CD4-positive, alpha-beta T cell (primary cell): ENCODE results near the gene EIF4EBP2. TPM values are rescaled to one million over a fixed set of nuclear protein-coding genes. Genes with fewer than 3 reads are reported as not detected.
A peak's percentile ranks its signal among the peaks of the same experiment; 100 is the strongest.

Experiments
- ATAC-seq: fragments of 200-7000 bp; cut with Tn5 transposase; one replicate; pipeline ENCODE4 v1.10.0; 2022; ENCODE audit warnings: mild to moderate bottlenecking; ENCODE audit not compliant: poor library complexity
- CTCF ChIA-PET: fragments of 350-600 bp; sonication (Branson Sonifier 250); formaldehyde crosslinking; loops from one replicate; lab custom pipeline; 2021; ENCODE audit warnings: antibody characterized with exemption, inconsistent platforms; lab: Charles Lee
- POLR2A ChIA-PET: fragments of 350-600 bp; sonication (Branson Sonifier 250); formaldehyde crosslinking; loops from one replicate; lab custom pipeline; 2021; ENCODE audit warnings: antibody characterized with exemption, inconsistent platforms; lab: Charles Lee
- DNase-seq, 14 experiments: peaks; one replicate each; pipeline ENCODE4 v3.0.0-alpha.2; 2013 to 2020; ENCODE audit warnings: mixed read lengths in 2 of 14
- H3K27ac ChIP-seq, 2 donors: one replicate each; pipeline versions ENCODE4 v1.5.1 to v1.7.0; 2013; ENCODE audit warnings: low read length in 2 of 2, low read depth in 1 of 2, mild to moderate bottlenecking in 1 of 2
- H3K27me3 ChIP-seq, 2 experiments: 1 replicate in 1 of 2; 2 replicates in 1 of 2; pipeline versions ENCODE4 v1.6.1 to v1.7.0; 2013; ENCODE audit warnings: low read length in 2 of 2, control low read depth in 1 of 2, mild to moderate bottlenecking in 1 of 2, moderate library complexity in 1 of 2; ENCODE audit not compliant: insufficient read depth in 2 of 2, control insufficient read depth in 1 of 2
- H3K36me3 ChIP-seq: one replicate; pipeline ENCODE4 v1.6.1; 2013; ENCODE audit warnings: low read length, control low read depth; ENCODE audit not compliant: insufficient read depth
- H3K4me1 ChIP-seq: one replicate; pipeline ENCODE4 v1.6.1; 2013; ENCODE audit warnings: low read length, control low read depth; ENCODE audit not compliant: insufficient read depth
- H3K4me3 ChIP-seq: one replicate; pipeline ENCODE4 v1.5.1; 2013; ENCODE audit warnings: mild to moderate bottlenecking, low read length, moderate library complexity
- H3K9me3 ChIP-seq, 2 experiments: 1 replicate in 1 of 2; 2 replicates in 1 of 2; pipeline versions ENCODE4 v1.6.1 to v1.7.0; 2013; ENCODE audit warnings: low read length in 2 of 2, mild to moderate bottlenecking in 2 of 2, control low read depth in 1 of 2, moderate library complexity in 1 of 2; ENCODE audit not compliant: control insufficient read depth in 1 of 2, insufficient read depth in 1 of 2
- H3K27ac Mint-ChIP-seq: one replicate; pipeline ENCODE4 v1.8.0; 2020; ENCODE audit warnings: mixed read lengths
- H3K27me3 Mint-ChIP-seq: one replicate; pipeline ENCODE4 v1.8.0; 2021; ENCODE audit warnings: mixed read lengths
- H3K36me3 Mint-ChIP-seq: one replicate; pipeline ENCODE4 v1.8.0; 2021; ENCODE audit warnings: low read depth, mixed read lengths
- H3K4me1 Mint-ChIP-seq: one replicate; pipeline ENCODE4 v1.8.0; 2021; ENCODE audit warnings: low read depth, mixed read lengths
- H3K4me3 Mint-ChIP-seq: one replicate; pipeline ENCODE4 v1.8.0; 2020; ENCODE audit warnings: mild to moderate bottlenecking, mixed read lengths
- H3K9me3 Mint-ChIP-seq: one replicate; pipeline ENCODE4 v1.8.0; 2020; ENCODE audit warnings: mixed read lengths
- CTCF ChIP-seq: fragments of 200-600 bp; IDR thresholded peaks from one replicate; pipeline ENCODE4 v1.8.0; 2022; ENCODE audit warnings: antibody characterized with exemption, mild to moderate bottlenecking
- intact Hi-C, 2 experiments: fragments of 100-400 bp; cut with DNase I in 1 of 2; cut with micrococcal nuclease in 1 of 2; formaldehyde crosslinking; loops; one replicate each; pipeline versions ENCODE4 v1.15.1 to v1.9.0; 2023 to 2025; cut with DNase I, micrococcal nuclease
- total RNA-seq, 174 experiments: library from RNA in 2 of 174; stranded (reverse) in 2 of 174; gene quantifications; one replicate each; pipeline ENCODE4 v1.2.3 and lab custom pipeline; 2021 to 2026

Gene EIF4EBP2
- total RNA-seq, 2 experiments from 2014 or later: 21.4 to 22.6 TPM

- ATAC-seq: peak; percentile 63
- TF ChIP-seq CTCF: no peak
- DNase-seq: peak in 3 of 14 experiments; percentile 15 to 34 (median 15)
- ChIA-PET CTCF (no interaction called here), POLR2A (interaction anchor here (1.3 to 1.4 kb wide), 2 partner anchors 9 to 10 kb away, joined by 3 to 4 read pairs; no protein-coding TSS in a partner anchor)
- Mint-ChIP-seq H3K36me3 (no peaks in the 10 kb centered on the region), H3K4me1 (peaks cover 11% of the 10 kb centered on the region), H3K9me3 (no peaks in the 10 kb centered on the region), H3K4me3 (peak within 1 kb of the TSS; percentile 79), H3K27ac (no peak within 1 kb of the TSS), H3K27me3 (peaks cover 57% of the 10 kb centered on the region)
- intact Hi-C loops: no loop called here
- Histone ChIP-seq H3K36me3 (no peaks in the 10 kb centered on the region), H3K4me3 (peak within 1 kb of the TSS; percentile 30), H3K9me3 (peaks cover 0 to 15% of the 10 kb centered on the region in 2 experiments), H3K27me3 (peaks cover 39 to 45% of the 10 kb centered on the region in 2 experiments), H3K4me1 (peaks cover 18% of the 10 kb centered on the region), H3K27ac (no peak within 1 kb of the TSS)
Measured at GRCh38 chr10:70441161-70441894, 37.4 kb downstream of the EIF4EBP2 start, which contains the start of gene NODAL. TSS of gene NODAL (minus strand) at chr10:70441681. CDS start at chr10:70441667, 14 bp downstream.

- peak overlapping the region; percentile 16 for H3K4me3 Mint-ChIP-seq
Measured at GRCh38 chr10:70441895-70442309, 38.0 kb downstream of the EIF4EBP2 start.

More at GRCh38 chr10:70441895-70442309, 38.0 kb downstream of the EIF4EBP2 start:
- H3K4me1 ChIP-seq: peaks cover 18% of the 10 kb centered on the region
- ChIA-PET POLR2A (interaction anchor here (1.4 kb wide), 1 partner anchor 11 kb away, joined by 4 read pairs; no protein-coding TSS in a partner anchor), CTCF (no interaction called here)
- H3K9me3 Mint-ChIP-seq: no peaks in the 10 kb centered on the region
- TF ChIP-seq CTCF: no peak
- peaks cover 11% of the 10 kb centered on the region for H3K4me1 Mint-ChIP-seq
- H3K27ac Mint-ChIP-seq: no peak overlapping the region
- no peaks in the 10 kb centered on the region for H3K36me3 Mint-ChIP-seq
- DNase-seq (no peak), ATAC-seq (no peak)
- H3K9me3 ChIP-seq: peaks cover 0 to 15% of the 10 kb centered on the region in 2 experiments
- H3K27me3 ChIP-seq: peaks cover 39 to 45% of the 10 kb centered on the region in 2 experiments
- H3K27me3 Mint-ChIP-seq: peaks cover 57% of the 10 kb centered on the region
- H3K27ac ChIP-seq: no peak overlapping the region
- no peak overlapping the region for H3K4me3 ChIP-seq
- intact Hi-C loops: no loop called here
- H3K36me3 ChIP-seq: no peaks in the 10 kb centered on the region
